ENCODE data around the gene WSB1.
A peak's percentile ranks its signal among the peaks of the same experiment; 100 is the strongest.
"Not testable (repeated sequence)": the region's sequence is repeated elsewhere in the genome, so short reads cannot be mapped to it uniquely, and the experiment has no call there.

The WSB1 gene, protein sequence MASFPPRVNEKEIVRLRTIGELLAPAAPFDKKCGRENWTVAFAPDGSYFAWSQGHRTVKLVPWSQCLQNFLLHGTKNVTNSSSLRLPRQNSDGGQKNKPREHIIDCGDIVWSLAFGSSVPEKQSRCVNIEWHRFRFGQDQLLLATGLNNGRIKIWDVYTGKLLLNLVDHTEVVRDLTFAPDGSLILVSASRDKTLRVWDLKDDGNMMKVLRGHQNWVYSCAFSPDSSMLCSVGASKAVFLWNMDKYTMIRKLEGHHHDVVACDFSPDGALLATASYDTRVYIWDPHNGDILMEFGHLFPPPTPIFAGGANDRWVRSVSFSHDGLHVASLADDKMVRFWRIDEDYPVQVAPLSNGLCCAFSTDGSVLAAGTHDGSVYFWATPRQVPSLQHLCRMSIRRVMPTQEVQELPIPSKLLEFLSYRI

GRCh38 chr17:27293898-27294688, at the start of gene WSB1:
TSS of gene WSB1 (plus strand) at chr17:27294114. CDS start at chr17:27294396, 282 bp downstream.
- DNase-seq, result peak; percentile 86 to 93

- no peak for DNase-seq
Observed at GRCh38 chr17:27244491-27245223, 49.3 kb upstream of the WSB1 start.

GRCh38 chr17:27245230-27245696, 48.7 kb upstream of the WSB1 start:
- DNase-seq, result peak; percentile 13 to 27

DNA sequence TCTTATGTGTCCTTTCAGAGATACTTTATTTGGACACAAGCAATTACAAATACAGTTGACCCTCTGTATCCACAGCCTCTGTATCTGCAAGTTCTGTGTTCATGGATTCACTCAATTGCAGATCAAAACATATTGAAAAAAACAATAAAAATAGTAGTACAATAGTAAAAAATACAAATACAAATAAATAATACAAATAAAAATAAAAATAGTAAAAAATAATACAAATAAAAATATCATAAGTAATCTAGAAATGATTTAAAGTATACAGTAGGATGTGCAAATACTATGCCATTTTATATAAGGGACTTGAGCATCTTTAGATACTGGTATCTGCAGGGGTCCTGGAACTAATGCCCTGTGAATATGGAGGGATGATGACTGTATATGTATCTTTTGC, 47.4 kb upstream of the WSB1 start:
- no peak for DNase-seq

- no peak for DNase-seq
Observed at GRCh38 chr17:27247071-27247957, 46.6 kb upstream of the WSB1 start.

DNA sequence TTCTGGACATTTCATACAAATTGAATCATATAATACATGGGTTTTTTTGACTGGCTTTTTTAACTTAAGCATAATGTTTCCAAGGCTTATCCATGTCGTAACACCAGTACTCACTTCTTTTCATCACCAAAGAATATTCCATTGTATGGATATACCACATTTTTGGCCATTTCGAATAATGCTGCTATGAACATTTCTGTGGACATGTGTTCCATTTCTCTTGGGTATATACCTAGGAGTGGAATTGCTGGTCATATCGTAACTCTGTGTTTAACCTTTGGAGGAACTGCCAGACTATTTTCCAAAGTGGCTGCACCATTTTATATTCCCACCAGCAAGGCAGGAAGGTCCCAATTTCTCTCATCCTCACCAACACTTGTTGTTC, 46.0 kb upstream of the WSB1 start:
- DNase-seq, result no peak

DNA sequence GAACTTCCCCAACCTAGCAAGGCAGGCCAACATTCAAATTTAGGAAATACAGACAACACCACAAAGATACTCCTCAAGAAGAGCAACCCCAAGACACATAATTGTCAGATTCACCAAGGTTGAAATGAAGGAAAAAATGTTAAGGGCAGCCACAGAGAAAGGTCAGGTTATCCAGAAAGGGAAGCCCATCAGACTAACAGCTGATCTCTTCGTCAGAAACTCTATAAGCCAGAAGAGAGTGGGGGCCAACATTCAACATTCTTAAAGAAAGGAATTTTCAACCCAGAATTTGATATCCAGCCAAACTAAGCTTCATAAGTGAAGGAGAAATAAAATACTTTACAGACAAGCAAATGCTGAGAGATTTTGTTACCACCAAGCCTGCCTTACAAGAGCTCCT, 43.1 kb upstream of the WSB1 start:
- DNase-seq, result not testable (repeated sequence)

DNA sequence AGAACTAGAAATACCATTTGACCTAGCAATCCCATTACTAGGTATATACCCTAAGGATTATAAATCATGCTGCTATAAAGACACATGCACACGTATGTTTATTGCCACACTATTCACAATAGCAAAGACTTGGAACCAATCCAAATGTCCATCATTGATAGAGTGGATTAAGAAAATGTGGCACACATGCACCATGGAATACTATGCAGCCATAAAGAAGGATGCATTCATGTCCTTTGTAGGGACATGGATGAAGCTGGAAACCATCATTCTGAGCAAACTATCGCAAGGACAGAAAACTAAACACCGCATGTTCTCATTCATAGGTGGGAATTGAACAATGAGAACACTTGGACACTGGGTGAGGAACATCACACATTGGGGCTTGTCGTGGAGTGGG, 39.1 kb upstream of the WSB1 start:
- not testable (repeated sequence) for DNase-seq

DNA sequence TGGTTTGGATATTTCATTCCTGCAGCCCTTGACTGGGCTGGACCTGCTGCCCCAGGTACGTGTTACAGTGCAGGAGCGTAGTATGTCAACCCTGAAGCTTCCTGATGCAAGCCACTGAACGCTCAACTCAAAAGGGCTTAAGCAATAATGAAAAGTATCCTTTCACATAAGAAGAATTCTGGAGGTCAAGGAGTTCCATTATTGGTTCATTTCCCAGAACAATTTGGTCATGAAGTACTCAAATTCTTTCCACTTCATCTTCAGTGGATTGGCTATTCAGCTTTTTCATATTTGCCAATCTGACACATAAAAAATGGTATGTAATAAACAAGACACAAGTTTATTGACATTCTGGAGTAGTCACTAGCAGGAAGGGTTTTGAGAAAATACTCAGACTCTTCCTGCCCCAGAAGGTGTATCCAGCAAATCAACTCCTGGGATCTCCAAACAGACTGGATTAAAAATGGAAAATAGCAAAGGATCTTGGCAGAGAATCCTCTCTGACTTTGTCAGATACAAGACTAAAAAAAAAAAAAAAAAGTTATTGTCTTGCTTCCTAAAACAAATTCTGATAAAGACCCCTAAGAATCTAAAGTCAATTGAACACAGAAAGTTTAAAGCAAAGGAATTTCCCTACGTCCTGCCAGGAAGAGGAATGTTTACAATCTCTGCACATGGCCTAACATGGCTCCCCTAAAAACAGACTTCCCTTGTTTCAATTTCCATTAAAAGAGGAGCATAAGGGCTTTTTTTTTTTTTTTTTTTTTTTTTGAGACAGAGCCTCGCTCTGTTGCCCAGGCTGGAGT, 37.5 kb upstream of the WSB1 start:
- DNase-seq, result no peak

GRCh38 chr17:27257031-27257357, 36.9 kb upstream of the WSB1 start:
- DNase-seq, result no peak

DNA sequence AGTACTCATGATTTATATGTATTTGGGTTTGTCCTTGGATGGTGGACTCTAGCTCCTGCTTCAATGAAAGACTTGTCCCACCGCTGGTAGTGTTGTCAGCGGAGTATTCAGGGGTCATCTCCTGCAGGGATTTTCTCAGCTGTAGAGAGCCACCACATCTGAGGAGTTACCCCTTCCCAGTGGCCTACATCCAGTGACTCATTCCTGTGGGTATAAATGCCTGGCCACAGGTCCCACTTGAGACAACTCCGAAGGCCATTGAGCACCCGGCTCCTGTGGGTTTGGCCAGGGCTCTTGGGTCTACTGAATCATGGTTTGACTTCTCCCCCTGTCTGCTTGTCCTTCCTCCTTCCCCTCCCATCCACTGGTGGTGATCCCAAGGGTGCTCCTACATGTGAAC, 34.6 kb upstream of the WSB1 start:
- no peak for DNase-seq

- DNase-seq, result no peak
Observed at GRCh38 chr17:27263386-27263785, 30.5 kb upstream of the WSB1 start.

DNA sequence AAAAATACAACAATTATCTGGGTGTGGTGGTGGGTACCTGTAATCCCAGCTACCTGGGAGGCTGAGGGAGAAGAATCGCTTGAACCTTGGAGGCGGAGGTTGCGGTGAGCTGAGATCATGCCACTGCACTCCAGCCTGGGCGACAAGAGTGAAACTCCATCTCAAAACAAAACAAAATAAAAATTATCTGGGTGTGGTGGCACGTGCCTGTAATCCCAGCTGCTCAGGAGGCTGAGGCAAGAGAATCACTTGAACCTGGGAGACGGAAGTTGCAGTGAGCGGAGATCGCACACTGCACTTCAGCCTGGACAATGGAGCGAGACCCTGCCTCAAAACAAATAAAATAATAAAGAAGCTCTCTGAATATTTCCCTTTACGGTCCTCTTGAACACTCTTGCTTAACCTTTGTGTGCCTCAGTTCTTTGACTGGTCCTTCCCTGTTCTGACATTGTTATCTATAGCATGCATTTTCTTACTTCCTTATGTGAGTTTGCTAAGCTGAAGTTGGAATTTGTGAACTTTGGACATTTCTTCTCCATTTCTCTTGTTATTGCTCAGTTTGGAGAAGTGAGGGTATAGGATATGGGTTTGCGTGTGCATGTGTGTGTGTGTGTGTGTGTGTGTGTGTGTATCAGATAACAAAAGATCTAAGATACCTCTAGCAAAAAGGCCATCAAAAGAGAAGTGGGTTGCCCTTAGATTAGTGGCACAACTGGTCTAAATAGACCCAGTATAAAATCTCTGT, 29.7 kb upstream of the WSB1 start:
- no peak for DNase-seq

DNA sequence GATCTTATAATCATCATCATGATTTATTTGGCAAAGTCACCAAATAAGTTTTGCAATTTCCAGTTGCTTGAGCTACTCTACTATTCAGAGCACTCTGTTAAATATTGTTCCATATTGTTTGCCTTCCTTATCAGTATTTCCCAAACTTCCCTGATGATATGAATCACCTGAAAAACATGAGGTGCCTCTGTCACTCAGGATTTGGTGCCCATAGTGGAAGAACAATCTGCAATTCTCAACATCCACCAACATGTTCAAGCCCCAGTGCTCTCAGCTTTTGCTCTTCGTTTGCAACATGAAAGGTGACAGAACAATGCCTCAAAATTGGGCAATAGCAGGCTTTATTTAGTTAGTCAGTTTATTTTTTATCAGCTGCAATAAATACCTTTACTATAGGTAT, 28.6 kb upstream of the WSB1 start:
- no peak for DNase-seq

DNA sequence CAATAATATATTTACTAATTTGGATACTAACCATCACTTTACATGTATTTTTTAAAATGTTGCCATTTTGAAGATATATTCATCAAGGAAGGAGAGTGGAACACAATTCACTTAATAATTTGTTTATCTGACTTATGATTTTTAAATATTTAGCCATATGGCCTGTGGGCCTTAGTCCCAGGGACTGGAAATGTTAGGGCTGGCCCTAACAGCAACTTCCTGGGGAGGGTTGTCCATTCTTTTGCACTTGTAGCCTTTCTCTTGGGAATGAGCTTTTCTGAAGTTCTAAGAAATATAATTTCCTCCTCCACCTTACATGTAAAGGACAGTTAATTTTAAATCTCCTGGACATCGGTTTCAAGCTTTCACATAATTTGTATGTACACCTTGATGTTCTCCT, 27.7 kb upstream of the WSB1 start:
- DNase-seq, result no peak

- DNase-seq, result no peak
Observed at GRCh38 chr17:27268394-27269085, 25.4 kb upstream of the WSB1 start.

DNA sequence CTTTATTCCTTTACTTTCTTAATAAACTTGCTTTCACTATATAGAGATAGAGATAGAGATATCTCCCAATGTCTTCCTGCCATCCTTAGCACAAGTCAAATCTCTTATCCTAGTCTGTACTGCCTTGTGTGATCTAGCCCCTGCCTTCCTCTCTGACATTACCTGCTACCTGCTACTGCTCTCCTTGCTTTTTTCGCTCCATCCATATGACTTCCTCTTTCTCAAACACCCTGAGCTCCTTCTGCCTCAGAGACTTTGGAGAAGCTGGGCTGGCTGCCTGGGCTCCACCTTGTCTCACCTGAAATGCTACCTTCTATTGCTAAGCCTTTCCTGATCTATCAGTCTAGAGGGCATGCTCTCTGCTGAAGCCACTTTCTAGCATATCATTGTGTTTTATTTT, 24.7 kb upstream of the WSB1 start:
- no peak for DNase-seq

DNA sequence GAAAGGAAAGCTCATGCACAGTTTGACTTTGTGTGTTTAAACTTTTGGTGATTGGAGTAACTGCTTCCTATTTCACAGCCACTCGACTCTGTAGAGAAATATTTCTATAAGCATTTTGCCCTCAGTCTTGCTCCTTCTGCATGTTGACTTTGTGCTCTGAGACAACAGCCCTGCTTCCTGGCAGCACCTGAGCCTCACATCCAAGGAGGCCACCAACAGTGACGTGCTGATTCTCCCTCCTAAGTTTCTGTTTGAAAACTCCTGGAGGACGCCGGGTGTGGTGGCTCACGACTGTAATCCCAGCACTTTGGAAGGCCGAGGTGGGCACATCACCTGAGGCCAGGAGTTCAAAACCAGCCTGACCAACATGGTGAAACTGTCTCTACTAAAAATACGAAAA, 23.9 kb upstream of the WSB1 start:
- no peak for DNase-seq

GRCh38 chr17:27276653-27277156, 17.2 kb upstream of the WSB1 start:
- DNase-seq, result no peak

DNA sequence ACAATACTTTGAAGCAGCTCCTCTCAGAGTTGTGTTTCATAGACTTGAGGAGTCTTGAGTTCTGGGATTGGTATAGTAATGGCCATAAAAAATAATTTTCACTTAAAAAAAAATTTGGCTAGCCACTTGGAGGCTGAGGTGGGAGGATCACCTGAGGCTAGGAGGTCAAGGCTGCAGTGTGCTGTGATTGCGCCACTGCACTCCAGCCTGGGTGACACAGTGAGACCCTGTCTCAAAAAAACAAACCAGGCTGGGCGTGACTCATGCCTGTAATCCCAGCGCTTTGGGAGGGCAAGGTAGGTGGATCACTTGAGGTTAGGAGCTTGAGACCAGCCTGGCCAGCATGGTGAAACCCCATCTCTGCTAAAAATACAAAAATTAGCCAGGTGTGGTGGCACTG, 14.8 kb upstream of the WSB1 start:
- not testable (repeated sequence) for DNase-seq

All from stimulated activated CD4-positive, alpha-beta T cell treated with anti-CD3 and anti-CD28 coated beads, Interleukin-2, amount 100 ng/mL, for 48 hours (primary cell).